ENCODE data around the gene SLC39A8.
A peak's percentile ranks its signal among the peaks of the same experiment; 100 is the strongest.

Gene SLC39A8

GRCh38 chr4:102338405-102338804, 6.9 kb downstream of the SLC39A8 start:
- DNase-seq, result no peak

- peak; percentile 21 for DNase-seq
These were observed 9.7 kb downstream of the SLC39A8 start for GRCh38 chr4:102335616-102336015.

GRCh38 chr4:102334624-102335023, 10.7 kb downstream of the SLC39A8 start:
- no peak for DNase-seq

- DNase-seq, result no peak
These were observed 11.5 kb downstream of the SLC39A8 start for GRCh38 chr4:102333787-102334186.

GRCh38 chr4:102328045-102328444, 17.2 kb downstream of the SLC39A8 start:
- DNase-seq, result no peak

GRCh38 chr4:102326951-102327350, 18.3 kb downstream of the SLC39A8 start:
- DNase-seq, result no peak

- no peak for DNase-seq
These were observed 20.6 kb downstream of the SLC39A8 start for GRCh38 chr4:102324730-102325129.

GRCh38 chr4:102322736-102323135, 22.5 kb downstream of the SLC39A8 start:
- DNase-seq, result no peak

GRCh38 chr4:102321260-102321995, 23.9 kb downstream of the SLC39A8 start:
- no peak for DNase-seq

- DNase-seq, result no peak
These were observed 25.7 kb downstream of the SLC39A8 start for GRCh38 chr4:102319594-102319993.

GRCh38 chr4:102318526-102318925, 26.8 kb downstream of the SLC39A8 start:
- DNase-seq, result no peak

- no peak for DNase-seq
These were observed 27.2 kb downstream of the SLC39A8 start for GRCh38 chr4:102318105-102318504.

- DNase-seq, result no peak
These were observed 27.8 kb downstream of the SLC39A8 start for GRCh38 chr4:102317459-102317858.

- no peak for DNase-seq
These were observed 28.7 kb downstream of the SLC39A8 start for GRCh38 chr4:102316585-102316984.

GRCh38 chr4:102315532-102315931, 29.8 kb downstream of the SLC39A8 start:
- no peak for DNase-seq

GRCh38 chr4:102312417-102312816, 32.9 kb downstream of the SLC39A8 start:
- DNase-seq, result no peak

GRCh38 chr4:102311912-102312311, 33.4 kb downstream of the SLC39A8 start:
- no peak for DNase-seq

- DNase-seq, result no peak
These were observed 33.9 kb downstream of the SLC39A8 start for GRCh38 chr4:102311407-102311806.

- no peak for DNase-seq
These were observed 37.1 kb downstream of the SLC39A8 start for GRCh38 chr4:102308032-102308799.

- DNase-seq, result no peak
These were observed 39.6 kb downstream of the SLC39A8 start for GRCh38 chr4:102305666-102306065.

GRCh38 chr4:102302762-102303161, 42.5 kb downstream of the SLC39A8 start:
- DNase-seq, result no peak

GRCh38 chr4:102301167-102301566, 44.1 kb downstream of the SLC39A8 start:
- no peak for DNase-seq

GRCh38 chr4:102299354-102300107, 45.8 kb downstream of the SLC39A8 start:
- peak; percentile 30 for DNase-seq

GRCh38 chr4:102298716-102299115, 46.6 kb downstream of the SLC39A8 start:
- no peak for DNase-seq

Data from CD4-positive, alpha-beta T cell treated with Interleukin-4 for 4 hours (primary cell).